HEK293 (cell line): ENCODE data around the gene TXNDC2.

ENCODE experiments used
- CTCF ChIA-PET: fragments of 350-600 bp; formaldehyde crosslinking; extraction: SDS; loops from one replicate; lab custom pipeline; 2021; ENCODE audit warnings: antibody characterized with exemption; lab: Yijun Ruan, JAX
- POLR2A ChIA-PET: fragments of 300-600 bp; formaldehyde crosslinking; extraction: SDS; loops from one replicate; lab custom pipeline; 2020; ENCODE audit warnings: antibody characterized with exemption, inconsistent platforms; lab: Yijun Ruan, JAX
- H3K27ac ChIP-seq: fragments of 200-500 bp; sonication (Bioruptor generic); 2 replicates; pipeline ENCODE4 v1.5.1; 2014; ENCODE audit warnings: low read depth, low read length, control low read depth, inconsistent platforms; ENCODE audit errors: extremely low read depth
- H3K36me3 ChIP-seq, 2 experiments: fragments of 200-500 bp in 1 of 2; sonication (Bioruptor generic) in 1 of 2; 1 replicate in 1 of 2; 2 replicates in 1 of 2; pipeline ENCODE4 v1.5.1; 2014 to 2017; ENCODE audit warnings: inconsistent platforms in 2 of 2, low read length in 2 of 2; ENCODE audit not compliant: control insufficient read depth in 2 of 2, insufficient read depth in 1 of 2
- H3K4me1 ChIP-seq: fragments of 200-500 bp; sonication (Bioruptor generic); 2 replicates; pipeline ENCODE4 v1.5.1; 2014; ENCODE audit warnings: mild to moderate bottlenecking, low read length, inconsistent platforms; ENCODE audit not compliant: control insufficient read depth, insufficient read depth
- H3K4me3 ChIP-seq: 2 replicates; pipeline ENCODE4 v1.5.1; 2011; ENCODE audit warnings: low read depth, mild to moderate bottlenecking, control low read depth, low read length, moderate library complexity
- H3K9me3 ChIP-seq: fragments of 200-500 bp; sonication (Bioruptor generic); 2 replicates; pipeline ENCODE4 v1.5.1; 2014; ENCODE audit warnings: low read depth, low read length, inconsistent platforms; ENCODE audit not compliant: control insufficient read depth, insufficient read depth
- BCL11A ChIP-seq: fragments of 450-650 bp; formaldehyde crosslinking; IDR thresholded peaks from 2 replicates; pipeline ENCODE4 v1.5.1; 2016; ENCODE audit warnings: low read depth, missing biosample characterization, missing genetic modification characterization
- BCL11B ChIP-seq: fragments of 450-650 bp; formaldehyde crosslinking; IDR thresholded peaks from 2 replicates; pipeline ENCODE4 v1.5.1; 2016; ENCODE audit warnings: low read depth, missing biosample characterization, missing genetic modification characterization
- GLI2 ChIP-seq: fragments of 450-650 bp; formaldehyde crosslinking; IDR thresholded peaks from 2 replicates; pipeline ENCODE4; 2017; ENCODE audit warnings: missing biosample characterization, missing genetic modification characterization, low read depth, borderline replicate concordance
- KLF16 ChIP-seq: fragments of 450-650 bp; formaldehyde crosslinking; IDR thresholded peaks from 2 replicates; pipeline ENCODE4 v1.5.1; 2017; ENCODE audit warnings: missing biosample characterization, missing genetic modification characterization
- MEIS1 ChIP-seq: sonication (generic); formaldehyde crosslinking; IDR thresholded peaks from 2 replicates; pipeline ENCODE4 v1.8.1; 2022; ENCODE audit warnings: missing genetic modification reagents, mild to moderate bottlenecking, borderline replicate concordance
- OVOL3 ChIP-seq: fragments of 450-650 bp; formaldehyde crosslinking; IDR thresholded peaks from 2 replicates; pipeline ENCODE4 v1.5.1; 2016; ENCODE audit warnings: missing biosample characterization, missing genetic modification characterization
- PRDM10 ChIP-seq: fragments of 450-650 bp; formaldehyde crosslinking; IDR thresholded peaks from 2 replicates; pipeline ENCODE4 v1.5.1; 2016; ENCODE audit warnings: missing biosample characterization, missing genetic modification characterization
- SCRT2 ChIP-seq: fragments of 450-650 bp; formaldehyde crosslinking; IDR thresholded peaks from 2 replicates; pipeline ENCODE4 v1.5.1; 2016; ENCODE audit warnings: missing biosample characterization, missing genetic modification characterization
- SP3 ChIP-seq: fragments of 450-650 bp; formaldehyde crosslinking; IDR thresholded peaks from 2 replicates; pipeline ENCODE4 v1.5.1; 2016; ENCODE audit warnings: missing biosample characterization, missing genetic modification characterization
- SP7 ChIP-seq: fragments of 450-650 bp; formaldehyde crosslinking; IDR thresholded peaks from 2 replicates; pipeline ENCODE4 v1.5.1; 2016; ENCODE audit warnings: missing biosample characterization, missing genetic modification characterization
- ZNF114 ChIP-seq: fragments of 450-650 bp; formaldehyde crosslinking; IDR thresholded peaks from 2 replicates; pipeline ENCODE4 v1.5.0; 2017; ENCODE audit warnings: missing biosample characterization, missing genetic modification characterization
- ZNF121 ChIP-seq: fragments of 450-650 bp; formaldehyde crosslinking; IDR thresholded peaks from 2 replicates; pipeline ENCODE4 v1.5.1; 2016; ENCODE audit warnings: missing biosample characterization, missing genetic modification characterization
- ZNF174 ChIP-seq: fragments of 450-650 bp; formaldehyde crosslinking; IDR thresholded peaks from 2 replicates; pipeline ENCODE4 v1.5.0; 2017; ENCODE audit warnings: missing biosample characterization, mild to moderate bottlenecking, missing genetic modification characterization
- ZNF214 ChIP-seq: fragments of 450-650 bp; formaldehyde crosslinking; IDR thresholded peaks from 2 replicates; pipeline ENCODE4 v1.5.1; 2017; ENCODE audit warnings: missing biosample characterization, mild to moderate bottlenecking, missing genetic modification characterization, borderline replicate concordance
- ZNF24 ChIP-seq: fragments of 450-650 bp; formaldehyde crosslinking; IDR thresholded peaks from 2 replicates; pipeline ENCODE4 v1.5.1; 2016; ENCODE audit warnings: missing biosample characterization, missing genetic modification characterization
- ZNF280D ChIP-seq: fragments of 450-650 bp; formaldehyde crosslinking; IDR thresholded peaks from 2 replicates; pipeline ENCODE4 v1.5.1; 2016; ENCODE audit warnings: missing biosample characterization, missing genetic modification characterization
- ZNF354C ChIP-seq: fragments of 450-650 bp; formaldehyde crosslinking; IDR thresholded peaks from 2 replicates; pipeline ENCODE4 v1.5.1; 2016; ENCODE audit warnings: missing biosample characterization, missing genetic modification characterization, low read depth, borderline replicate concordance
- ZNF398 ChIP-seq: fragments of 450-650 bp; formaldehyde crosslinking; IDR thresholded peaks from 2 replicates; pipeline ENCODE4 v1.5.1; 2017; ENCODE audit warnings: missing biosample characterization, missing genetic modification characterization
- ZNF433 ChIP-seq: fragments of 450-650 bp; formaldehyde crosslinking; IDR thresholded peaks from 2 replicates; pipeline ENCODE4 v1.5.1; 2016; ENCODE audit warnings: missing biosample characterization, missing genetic modification characterization, low read depth
- ZNF777 ChIP-seq: fragments of 450-650 bp; formaldehyde crosslinking; IDR thresholded peaks from 2 replicates; pipeline ENCODE4 v1.5.1; 2017; ENCODE audit warnings: missing biosample characterization, missing genetic modification characterization, borderline replicate concordance
- ZNF791 ChIP-seq: fragments of 450-650 bp; formaldehyde crosslinking; IDR thresholded peaks from 2 replicates; pipeline ENCODE4 v1.5.1; 2016; ENCODE audit warnings: missing biosample characterization, missing genetic modification characterization
- ZSCAN30 ChIP-seq: fragments of 450-650 bp; IDR thresholded peaks from 2 replicates; pipeline ENCODE4 v1.5.1; 2018; ENCODE audit warnings: missing biosample characterization, mild to moderate bottlenecking, missing genetic modification characterization, moderate library complexity
- ZSCAN5A ChIP-seq: fragments of 450-650 bp; formaldehyde crosslinking; IDR thresholded peaks from 2 replicates; pipeline ENCODE4 v1.5.1; 2016; ENCODE audit warnings: missing biosample characterization, missing genetic modification characterization

Gene TXNDC2

GRCh38 chr18:9918016-9918680 is 32.4 kb downstream of the TXNDC2 start:
- CTCF ChIA-PET: interaction anchor here (0.8 kb wide), 1 partner anchor 234 kb away, joined by 3 read pairs; no protein-coding TSS in a partner anchor
- no peaks in the 10 kb centered on the region for H3K9me3 ChIP-seq
- H3K4me1 ChIP-seq: peaks cover 27% of the 10 kb centered on the region
- no peak overlapping the region for H3K4me3 ChIP-seq
- H3K36me3 ChIP-seq: no peaks in the 10 kb centered on the region
- TF ChIP-seq MEIS1 (CRISPR knock-in tag) (no peak), SP3 (tag by site-specific recombination) (no peak), ZNF24 (no peak), ZNF777 (tag by site-specific recombination) (no peak), PRDM10 (tag by site-specific recombination) (0 out of 2 replicates have a peak, but pooled peaks have one; percentile 14)
- POLR2A ChIA-PET: interaction anchor here (0.8 kb wide), 1 partner anchor 9 kb away, joined by 4 read pairs; no protein-coding TSS in a partner anchor
- no peak overlapping the region for H3K27ac ChIP-seq

GRCh38 chr18:9919564-9920232 is 33.9 kb downstream of the TXNDC2 start:
- peaks cover 38% of the 10 kb centered on the region for H3K4me1 ChIP-seq
- H3K4me3 ChIP-seq: no peak overlapping the region
- POLR2A ChIA-PET: no interaction called here
- TF ChIP-seq ZNF433 (no peak), OVOL3 (no peak), ZNF121 (tag by site-specific recombination) (no peak), BCL11B (no peak), ZNF280D (tag by site-specific recombination) (no peak), KLF16 (tag by site-specific recombination) (no peak), SCRT2 (tag by site-specific recombination) (no peak), ZSCAN30 (tag by site-specific recombination) (no peak), ZNF114 (no peak), SP7 (tag by site-specific recombination) (no peak), ZSCAN5A (tag by site-specific recombination) (no peak), ZNF791 (tag by site-specific recombination) (no peak), ZNF214 (no peak), ZNF398 (no peak), ZNF354C (no peak), BCL11A (tag by site-specific recombination) (no peak), GLI2 (tag by site-specific recombination) (no peak), ZNF174 (tag by site-specific recombination) (no peak)
- CTCF ChIA-PET: interaction anchor here (0.6 kb wide), 1 partner anchor 1793 kb away, joined by 4 read pairs; no protein-coding TSS in a partner anchor
- no peaks in the 10 kb centered on the region for H3K36me3 ChIP-seq
- H3K27ac ChIP-seq: no peak overlapping the region
- H3K9me3 ChIP-seq: no peaks in the 10 kb centered on the region
